HG02970 (cell line): ENCODE results near the gene PROC.

Experiments used
- ATAC-seq: cut with Tn5 transposase; IDR thresholded peaks from one replicate; pipeline ENCODE4 v1.9.1; 2021; ENCODE audit warnings: mild to moderate bottlenecking, moderate library complexity, moderate number of reproducible peaks; ENCODE audit not compliant: unreplicated experiment, low FRiP score

Gene PROC

GRCh38 chr2:127413200-127413599 is 5.0 kb upstream of the PROC start:
- no peak for ATAC-seq

- ATAC-seq, result no peak
These were observed 4.2 kb upstream of the PROC start for GRCh38 chr2:127413782-127414637.

GRCh38 chr2:127414638-127415592 is 3.3 kb upstream of the PROC start:
- ATAC-seq, result no peak

GRCh38 chr2:127415593-127416505 is 2.4 kb upstream of the PROC start:
- peak; percentile 62 for ATAC-seq

GRCh38 chr2:127416506-127417001 is 1.7 kb upstream of the PROC start:
- ATAC-seq, result no peak

GRCh38 chr2:127417406-127417805 is 821 bp upstream of the PROC start:
- no peak for ATAC-seq

GRCh38 chr2:127419112-127419430 is 844 bp downstream of the PROC start:
- ATAC-seq, result no peak

GRCh38 chr2:127419448-127420038 is 1.3 kb downstream of the PROC start:
- ATAC-seq, result no peak

GRCh38 chr2:127420039-127420864 is 2.0 kb downstream of the PROC start:
- ATAC-seq, result no peak

GRCh38 chr2:127421116-127421800 is 3.0 kb downstream of the PROC start:
- no peak for ATAC-seq

GRCh38 chr2:127421871-127422558 is 3.8 kb downstream of the PROC start:
- ATAC-seq, result no peak

GRCh38 chr2:127422559-127423477 is 4.6 kb downstream of the PROC start:
- ATAC-seq, result no peak

GRCh38 chr2:127423478-127423843 is 5.2 kb downstream of the PROC start:
- no peak for ATAC-seq

GRCh38 chr2:127423880-127424279 is 5.7 kb downstream of the PROC start:
- ATAC-seq, result no peak

- ATAC-seq, result no peak
These were observed 6.6 kb downstream of the PROC start for GRCh38 chr2:127424598-127425520.
